Mesenchymal stem cell (in vitro differentiated cells and primary cell): ENCODE data around the gene IFNAR2. TPM values are rescaled to one million over a fixed set of nuclear protein-coding genes. Genes with fewer than 3 reads are reported as not detected.

Experiments used
- DNase-seq: peaks from one replicate; pipeline ENCODE4 v3.0.0-alpha.2; 2013
- H2AFZ ChIP-seq: one replicate; pipeline ENCODE4 v1.6.1; 2013; ENCODE audit warnings: low read depth, mild to moderate bottlenecking, control low read depth, inconsistent platforms, low read length, moderate library complexity
- H2AK5ac ChIP-seq: 2 replicates; pipeline ENCODE4 v1.6.1; 2013; ENCODE audit warnings: low read length, moderate library complexity, mild to moderate bottlenecking, inconsistent platforms; ENCODE audit not compliant: severe bottlenecking
- H2BK120ac ChIP-seq: one replicate; pipeline ENCODE4 v1.6.1; 2013; ENCODE audit warnings: low read depth, mild to moderate bottlenecking, inconsistent platforms, low read length, moderate library complexity
- H2BK12ac ChIP-seq, 2 experiments: one replicate each; pipeline ENCODE4 v1.6.1; 2013; ENCODE audit warnings: inconsistent platforms in 2 of 2, low read length in 2 of 2, mild to moderate bottlenecking in 2 of 2, moderate library complexity in 2 of 2, control low read depth in 1 of 2
- H2BK15ac ChIP-seq: one replicate; pipeline ENCODE4 v1.6.1; 2013; ENCODE audit warnings: mild to moderate bottlenecking, low read depth, inconsistent platforms; ENCODE audit not compliant: poor library complexity, severe bottlenecking
- H2BK5ac ChIP-seq: 2 replicates; pipeline ENCODE4 v1.6.1; 2013; ENCODE audit warnings: low read depth, mild to moderate bottlenecking, low read length, control low read depth, inconsistent platforms; ENCODE audit not compliant: poor library complexity, severe bottlenecking
- H3K14ac ChIP-seq, 2 experiments: one replicate each; pipeline ENCODE4 v1.6.1; 2013; ENCODE audit warnings: inconsistent platforms in 2 of 2, low read length in 2 of 2, control low read depth in 1 of 2, mild to moderate bottlenecking in 1 of 2, moderate library complexity in 1 of 2
- H3K18ac ChIP-seq, 2 experiments: one replicate each; pipeline ENCODE4 v1.6.1; 2013; ENCODE audit warnings: inconsistent platforms in 2 of 2, low read length in 2 of 2, control low read depth in 1 of 2, low read depth in 1 of 2, mild to moderate bottlenecking in 1 of 2
- H3K23ac ChIP-seq, 2 experiments: one replicate each; pipeline ENCODE4 v1.6.1; 2013; ENCODE audit warnings: inconsistent platforms in 2 of 2, low read length in 2 of 2, mild to moderate bottlenecking in 2 of 2, moderate library complexity in 2 of 2, control low read depth in 1 of 2
- H3K27ac ChIP-seq: 2 replicates; pipeline ENCODE4 v1.5.1; 2013; ENCODE audit warnings: mild to moderate bottlenecking, moderate library complexity, low read length, control low read depth, inconsistent platforms; ENCODE audit not compliant: poor library complexity, severe bottlenecking
- H3K27me3 ChIP-seq, 2 experiments: 2 replicates each; pipeline versions ENCODE4 v1.6.1 to v1.7.0; 2013; ENCODE audit warnings: low read length in 2 of 2, mild to moderate bottlenecking in 2 of 2, moderate library complexity in 2 of 2, control low read depth in 1 of 2, inconsistent platforms in 1 of 2; ENCODE audit not compliant: control insufficient read depth in 1 of 2, insufficient read depth in 1 of 2
- H3K36me3 ChIP-seq, 2 experiments: 2 replicates each; pipeline versions ENCODE4 v1.6.1 to v1.7.0; 2013; ENCODE audit warnings: low read length in 2 of 2, control low read depth in 1 of 2, inconsistent platforms in 1 of 2, low read depth in 1 of 2, mild to moderate bottlenecking in 1 of 2; ENCODE audit not compliant: insufficient read depth in 2 of 2, control insufficient read depth in 1 of 2
- H3K4ac ChIP-seq, 2 experiments: one replicate each; pipeline ENCODE4 v1.6.1; 2013; ENCODE audit warnings: inconsistent platforms in 2 of 2, low read length in 2 of 2, mild to moderate bottlenecking in 2 of 2, moderate library complexity in 2 of 2, control low read depth in 1 of 2, low read depth in 1 of 2
- H3K4me1 ChIP-seq: 2 replicates; pipeline ENCODE4 v1.6.1; 2013; ENCODE audit warnings: low read depth, low read length, control low read depth; ENCODE audit not compliant: control insufficient read depth, insufficient read depth
- H3K4me2 ChIP-seq: 2 replicates; pipeline ENCODE4 v1.6.1; 2013; ENCODE audit warnings: low read length, mild to moderate bottlenecking, inconsistent platforms; ENCODE audit not compliant: poor library complexity, severe bottlenecking
- H3K4me3 ChIP-seq, 2 experiments: 2 replicates each; pipeline versions ENCODE4 v1.5.1 to v1.7.0; 2013; ENCODE audit warnings: low read length in 2 of 2, mild to moderate bottlenecking in 2 of 2, control low read depth in 1 of 2, low read depth in 1 of 2; ENCODE audit not compliant: insufficient read depth in 1 of 2
- H3K79me1 ChIP-seq: replicated peaks from 2 replicates; pipeline ENCODE4 v1.6.1; 2013; ENCODE audit warnings: mild to moderate bottlenecking, control low read depth, low read length, inconsistent platforms; ENCODE audit not compliant: poor library complexity, severe bottlenecking
- H3K9ac ChIP-seq: 2 replicates; pipeline ENCODE4 v1.7.0; 2013; ENCODE audit warnings: mild to moderate bottlenecking, low read length, moderate library complexity
- H3K9me3 ChIP-seq: 2 replicates; pipeline ENCODE4 v1.7.0; 2013; ENCODE audit warnings: mild to moderate bottlenecking, low read length; ENCODE audit not compliant: control insufficient read depth
- H4K8ac ChIP-seq: one replicate; pipeline ENCODE4 v1.6.1; 2013; ENCODE audit warnings: inconsistent platforms, mild to moderate bottlenecking, low read length, moderate library complexity
- H4K91ac ChIP-seq: one replicate; pipeline ENCODE4 v1.6.1; 2013; ENCODE audit warnings: mild to moderate bottlenecking, low read length, inconsistent platforms
- WGBS: methylation state at CpG from one replicate; pipeline ENCODE4 v1.1.7; 2013; ENCODE audit warnings: mixed read lengths; 5-methylcytosine and 5-hydroxymethylcytosine counted together
- polyA plus RNA-seq, 2 experiments: library from polyadenylated mRNA; stranded (reverse); fragments of 200-250 nt; gene quantifications; one replicate each; pipeline ENCODE4 v1.2.3, GENCODE V29; 2013

The IFNAR2 gene
- polyA plus RNA-seq (2013, experiment 1 of 2) = 16.9 TPM
- 17.9 TPM for polyA plus RNA-seq (2013, experiment 2 of 2)

DNA sequence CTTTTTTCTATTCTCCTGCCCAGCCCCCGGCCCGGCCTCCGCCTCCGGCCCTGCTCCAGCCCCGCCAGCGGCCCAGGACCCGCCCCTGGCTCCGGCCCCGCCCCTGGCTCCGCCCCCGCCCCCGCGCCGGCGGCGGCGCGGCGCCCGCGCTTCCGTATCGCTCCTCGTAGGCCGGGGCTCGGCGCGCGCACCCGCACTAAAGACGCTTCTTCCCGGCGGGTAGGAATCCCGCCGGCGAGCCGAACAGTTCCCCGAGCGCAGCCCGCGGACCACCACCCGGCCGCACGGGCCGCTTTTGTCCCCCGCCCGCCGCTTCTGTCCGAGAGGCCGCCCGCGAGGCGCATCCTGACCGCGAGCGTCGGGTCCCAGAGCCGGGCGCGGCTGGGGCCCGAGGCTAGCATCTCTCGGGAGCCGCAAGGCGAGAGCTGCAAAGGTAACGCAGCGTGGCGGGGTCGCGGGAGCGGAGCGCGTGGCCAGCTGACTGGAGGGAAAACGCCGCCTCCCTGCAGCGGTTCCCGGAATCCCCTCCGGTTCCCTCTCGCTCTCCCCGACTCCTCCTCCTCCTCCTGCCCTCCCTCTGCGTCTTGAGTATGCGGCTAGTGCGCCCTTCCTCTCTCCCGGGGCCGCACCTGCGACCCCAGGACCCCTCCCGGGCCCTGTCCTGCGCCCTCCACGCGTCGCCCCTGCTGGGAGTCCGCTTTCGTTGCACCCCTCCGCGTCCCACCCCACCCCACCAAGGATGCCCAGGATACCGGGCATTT lies at the start of gene IFNAR2:
Gene IFNAR2, plus strand, starts transcription at position 155 of the 761 bp plus-strand sequence. CDS start 11,985 bp downstream, outside the sequence.
- Histone ChIP-seq H2BK12ac (peak within 1 kb of the TSS in 1 of 2 experiments; percentile 78), H2AFZ (peak within 1 kb of the TSS; percentile 96), H3K4me3 (peak within 1 kb of the TSS; percentile 86 to 97), H3K36me3 (no peaks in the 10 kb centered on the region), H2AK5ac (no peak within 1 kb of the TSS), H3K4ac (peak within 1 kb of the TSS in 1 of 2 experiments; percentile 95), H3K79me1 (peaks cover 13% of the 10 kb centered on the region), H3K14ac (peak within 1 kb of the TSS in 1 of 2 experiments; percentile 93), H4K8ac (peak within 1 kb of the TSS; percentile 39), H3K23ac (peak within 1 kb of the TSS in 1 of 2 experiments; percentile 93), H3K9me3 (no peaks in the 10 kb centered on the region), H3K18ac (peak within 1 kb of the TSS; percentile 79 to 98), H4K91ac (no peak within 1 kb of the TSS), H3K27ac (peak within 1 kb of the TSS; percentile 67), H2BK15ac (peak within 1 kb of the TSS; percentile 75), H3K4me1 (peaks cover 5% of the 10 kb centered on the region), H3K9ac (peak within 1 kb of the TSS; percentile 90), H3K4me2 (peak within 1 kb of the TSS; percentile 93), H2BK5ac (peak within 1 kb of the TSS; percentile 82), H2BK120ac (peak within 1 kb of the TSS; percentile 85), H3K27me3 (no peaks in the 10 kb centered on the region)
- DNase-seq = peak; percentile 70
- under 1% methylated on average over 71 of the region's 95 CpGs for WGBS

DNA sequence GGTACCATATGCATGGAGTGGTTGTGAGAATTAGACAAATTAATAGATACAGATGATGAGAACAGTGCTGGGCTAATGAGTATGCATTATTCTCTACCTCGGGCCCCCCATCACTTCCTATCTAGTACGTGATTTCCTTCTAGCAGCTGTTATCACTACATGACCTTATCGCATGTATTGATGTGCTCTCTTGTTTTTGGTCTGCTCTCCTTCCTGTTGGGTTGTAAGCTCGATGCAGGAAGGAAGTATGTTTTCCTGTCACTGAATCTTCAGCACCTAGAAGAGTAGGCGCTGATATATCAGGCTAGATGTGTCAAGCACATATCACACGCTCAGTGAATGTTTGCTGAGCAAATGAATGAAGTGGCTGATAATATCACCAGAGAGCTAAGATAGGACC lies 43.9 kb upstream of the IFNAR2 start:
- H2BK120ac ChIP-seq = no peak overlapping the region
- H3K79me1 ChIP-seq = no peaks in the 10 kb centered on the region
- no peak overlapping the region for H4K91ac ChIP-seq
- H3K36me3 ChIP-seq = no peaks in the 10 kb centered on the region
- H3K9me3 ChIP-seq = no peaks in the 10 kb centered on the region
- H2AFZ ChIP-seq = no peak overlapping the region
- WGBS = 79% methylated on average over 5 of the region's 6 CpGs
- no peak for DNase-seq
- H4K8ac ChIP-seq = no peak overlapping the region
- no peak overlapping the region for H3K9ac ChIP-seq
- H2BK15ac ChIP-seq = no peak overlapping the region
- no peak overlapping the region for H3K4me3 ChIP-seq
- no peak overlapping the region for H2AK5ac ChIP-seq
- H3K14ac ChIP-seq = no peak overlapping the region
- no peak overlapping the region for H2BK12ac ChIP-seq
- no peak overlapping the region for H3K27ac ChIP-seq
- no peak overlapping the region for H3K23ac ChIP-seq
- H3K4me2 ChIP-seq = no peak overlapping the region
- peaks cover 21 to 67% of the 10 kb centered on the region in 2 experiments for H3K27me3 ChIP-seq
- H3K4ac ChIP-seq = no peak overlapping the region
- no peaks in the 10 kb centered on the region for H3K4me1 ChIP-seq
- no peak overlapping the region for H2BK5ac ChIP-seq
- no peak overlapping the region for H3K18ac ChIP-seq

DNA sequence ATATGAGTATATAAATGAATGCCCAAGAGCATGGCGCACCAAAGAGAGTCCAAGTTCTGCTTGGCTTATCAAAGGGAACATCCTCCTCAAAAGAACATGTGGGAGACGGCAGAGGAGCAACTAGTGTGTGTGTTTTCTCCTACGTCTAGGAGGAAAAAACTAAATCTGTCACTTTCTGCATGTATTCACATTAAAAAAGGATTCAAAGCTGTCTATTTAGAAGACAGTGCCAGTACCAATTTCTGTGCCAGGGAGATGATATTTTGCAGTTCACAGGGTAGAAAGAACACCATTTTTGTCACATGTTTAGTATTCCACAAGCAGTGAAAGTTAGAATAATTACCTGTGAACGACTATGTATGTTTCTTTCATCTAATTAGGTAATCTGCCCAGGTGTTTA lies 42.5 kb upstream of the IFNAR2 start:
- Histone ChIP-seq H3K4me2 (no peak overlapping the region), H2BK5ac (no peak overlapping the region)
- no peak for DNase-seq

DNA sequence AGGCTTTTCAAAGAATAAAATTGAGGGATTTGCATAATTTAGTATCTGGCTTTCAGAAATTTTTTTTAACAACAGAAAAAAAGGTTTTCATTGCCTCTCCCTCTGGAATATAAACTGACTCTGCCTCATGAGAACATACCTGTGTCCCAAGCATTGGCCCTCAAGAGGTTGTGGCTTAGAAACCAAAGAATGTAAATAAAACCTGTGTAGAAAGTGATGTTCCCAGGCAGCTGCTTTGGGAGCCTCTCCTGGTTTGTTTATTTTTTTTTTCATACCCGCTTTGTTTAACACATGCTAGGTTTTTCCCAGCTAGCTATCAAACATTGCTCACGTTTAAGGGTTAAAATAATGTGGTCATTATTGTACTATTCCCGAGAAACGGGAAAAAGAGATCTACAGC lies 40.5 kb upstream of the IFNAR2 start:
- H3K4me2 ChIP-seq = no peak overlapping the region
- H3K14ac ChIP-seq = no peak overlapping the region
- no peak overlapping the region for H2BK5ac ChIP-seq
- WGBS = 52% methylated on average over 2 of the region's 4 CpGs
- H4K8ac ChIP-seq = no peak overlapping the region
- DNase-seq = no peak
- no peak overlapping the region for H3K4ac ChIP-seq
- H2AFZ ChIP-seq = no peak overlapping the region
- no peak overlapping the region for H2BK15ac ChIP-seq
- H3K27ac ChIP-seq = no peak overlapping the region
- no peak overlapping the region for H3K9ac ChIP-seq
- no peak overlapping the region for H2BK120ac ChIP-seq
- H3K79me1 ChIP-seq = no peaks in the 10 kb centered on the region
- no peaks in the 10 kb centered on the region for H3K36me3 ChIP-seq
- no peak overlapping the region for H2BK12ac ChIP-seq
- no peak overlapping the region for H4K91ac ChIP-seq
- peaks cover 24 to 63% of the 10 kb centered on the region in 2 experiments for H3K27me3 ChIP-seq
- no peak overlapping the region for H3K23ac ChIP-seq
- H3K4me1 ChIP-seq = no peaks in the 10 kb centered on the region
- H3K9me3 ChIP-seq = no peaks in the 10 kb centered on the region
- no peak overlapping the region for H3K4me3 ChIP-seq
- H2AK5ac ChIP-seq = no peak overlapping the region
- H3K18ac ChIP-seq = no peak overlapping the region

More for the DNA sequence above, 42.5 kb upstream of the IFNAR2 start:
- no peaks in the 10 kb centered on the region for H3K79me1 ChIP-seq
- H2BK120ac ChIP-seq = no peak overlapping the region
- H3K14ac ChIP-seq = no peak overlapping the region
- H3K9me3 ChIP-seq = no peaks in the 10 kb centered on the region
- peaks cover 25 to 74% of the 10 kb centered on the region in 2 experiments for H3K27me3 ChIP-seq
- H4K91ac ChIP-seq = no peak overlapping the region
- H3K4ac ChIP-seq = no peak overlapping the region
- WGBS = 94% methylated on average over 2 of the region's 4 CpGs
- no peak overlapping the region for H3K27ac ChIP-seq
- H2BK15ac ChIP-seq = no peak overlapping the region
- no peak overlapping the region for H4K8ac ChIP-seq
- H3K18ac ChIP-seq = no peak overlapping the region
- H3K36me3 ChIP-seq = no peaks in the 10 kb centered on the region
- H3K9ac ChIP-seq = no peak overlapping the region
- no peak overlapping the region for H2BK12ac ChIP-seq
- no peaks in the 10 kb centered on the region for H3K4me1 ChIP-seq
- H3K4me3 ChIP-seq = no peak overlapping the region
- H3K23ac ChIP-seq = no peak overlapping the region
- H2AFZ ChIP-seq = no peak overlapping the region
- H2AK5ac ChIP-seq = no peak overlapping the region
